SKM-1 (cell line): ENCODE measurements around the gene PNPO.

Source experiments
- DNase-seq: peaks from one replicate; lab custom pipeline; 2025; ENCODE audit not compliant: unreplicated experiment; lab: John Stamatoyannopoulos, UW

Gene PNPO

GRCh38 chr17:47949197-47949759 lies 7.9 kb downstream of the PNPO start:
- peak; percentile 35 for DNase-seq

GRCh38 chr17:47949946-47950345 lies 8.6 kb downstream of the PNPO start:
- peak; percentile 5 for DNase-seq

GRCh38 chr17:47950448-47950847 lies 9.1 kb downstream of the PNPO start:
- DNase-seq: no peak

- DNase-seq: no peak
Measured at GRCh38 chr17:47952171-47953021, 11.0 kb downstream of the PNPO start.

GRCh38 chr17:47953909-47954308 lies 12.5 kb downstream of the PNPO start:
- DNase-seq: no peak

GRCh38 chr17:47955497-47956461 lies 14.4 kb downstream of the PNPO start:
- DNase-seq: no peak

- no peak for DNase-seq
Measured at GRCh38 chr17:47956791-47957590, 15.6 kb downstream of the PNPO start.

- no peak for DNase-seq
Measured at GRCh38 chr17:47957591-47958490, 16.5 kb downstream of the PNPO start, which contains the start of gene PRR15L. TSS of gene PRR15L (minus strand) at chr17:47957883. CDS start at chr17:47953234, 4,649 bp downstream.

GRCh38 chr17:47959825-47960655 lies 18.7 kb downstream of the PNPO start:
- DNase-seq: no peak

GRCh38 chr17:47961406-47961805 lies 20.0 kb downstream of the PNPO start:
- no peak for DNase-seq

GRCh38 chr17:47962901-47963300 lies 21.5 kb downstream of the PNPO start:
- DNase-seq: no peak

- no peak for DNase-seq
Measured at GRCh38 chr17:47964856-47965255, 23.5 kb downstream of the PNPO start.

- no peak for DNase-seq
Measured at GRCh38 chr17:47966079-47966519, 24.7 kb downstream of the PNPO start.

- DNase-seq: no peak
Measured at GRCh38 chr17:47967607-47968252, 26.4 kb downstream of the PNPO start.

GRCh38 chr17:47968836-47969235 lies 27.5 kb downstream of the PNPO start:
- no peak for DNase-seq

- DNase-seq: no peak
Measured at GRCh38 chr17:47969930-47970724, 28.8 kb downstream of the PNPO start.
